Mesendoderm (in vitro differentiated cells): Measurements from ENCODE around the gene GLIS1.

Source experiments
- DNase-seq: peaks from one replicate; pipeline ENCODE4 v3.0.0; 2013
- H2AK5ac ChIP-seq: 2 replicates; pipeline ENCODE4 v1.6.1; 2013; ENCODE audit warnings: low read length, inconsistent platforms
- H2BK120ac ChIP-seq: 2 replicates; pipeline ENCODE4 v1.6.1; 2013; ENCODE audit warnings: low read depth, mild to moderate bottlenecking, low read length, moderate library complexity, mixed read lengths
- H2BK15ac ChIP-seq: replicated peaks from 2 replicates; pipeline ENCODE4 v1.6.1; 2013; ENCODE audit warnings: low read depth, mild to moderate bottlenecking, moderate library complexity
- H2BK5ac ChIP-seq: 2 replicates; pipeline ENCODE4 v1.6.1; 2013; ENCODE audit warnings: low read length, inconsistent platforms
- H3K18ac ChIP-seq: 2 replicates; pipeline ENCODE4 v1.6.1; 2013; ENCODE audit warnings: mild to moderate bottlenecking, low read length, mixed read lengths
- H3K23ac ChIP-seq: one replicate; pipeline ENCODE4 v1.6.1; 2013; ENCODE audit warnings: low read length
- H3K27ac ChIP-seq: 2 replicates; pipeline ENCODE4 v1.5.1; 2013; ENCODE audit warnings: low read depth, mild to moderate bottlenecking, inconsistent platforms, low read length, moderate library complexity
- H3K27me3 ChIP-seq: 2 replicates; pipeline ENCODE4 v1.6.1; 2013; ENCODE audit warnings: low read length, control low read depth, mild to moderate bottlenecking, inconsistent platforms; ENCODE audit not compliant: insufficient read depth, poor library complexity
- H3K36me3 ChIP-seq: 2 replicates; pipeline ENCODE4 v1.6.1; 2013; ENCODE audit warnings: low read length, inconsistent platforms; ENCODE audit not compliant: control insufficient read depth, insufficient read depth
- H3K4ac ChIP-seq: one replicate; pipeline ENCODE4 v1.6.1; 2013; ENCODE audit warnings: low read depth, mild to moderate bottlenecking, low read length, moderate library complexity
- H3K4me1 ChIP-seq: 2 replicates; pipeline ENCODE4 v1.6.1; 2013; ENCODE audit warnings: low read depth, low read length, inconsistent platforms; ENCODE audit not compliant: control insufficient read depth
- H3K4me2 ChIP-seq: 2 replicates; pipeline ENCODE4 v1.6.1; 2013; ENCODE audit warnings: low read length
- H3K4me3 ChIP-seq: 2 replicates; pipeline ENCODE4 v1.5.1; 2013; ENCODE audit warnings: mild to moderate bottlenecking, low read length
- H3K56ac ChIP-seq: one replicate; pipeline ENCODE4 v1.6.1; 2013; ENCODE audit warnings: low read length
- H3K79me1 ChIP-seq: 2 replicates; pipeline ENCODE4 v1.6.1; 2013; ENCODE audit warnings: low read length, inconsistent platforms
- H3K79me2 ChIP-seq: 2 replicates; pipeline ENCODE4 v1.6.1; 2013; ENCODE audit warnings: mild to moderate bottlenecking, low read length; ENCODE audit not compliant: control insufficient read depth, insufficient read depth
- H3K9ac ChIP-seq: 2 replicates; pipeline ENCODE4 v1.6.1; 2013; ENCODE audit warnings: low read length, inconsistent platforms
- H4K5ac ChIP-seq: one replicate; pipeline ENCODE4 v1.6.1; 2013; ENCODE audit warnings: low read length
- H4K8ac ChIP-seq: one replicate; pipeline ENCODE4 v1.6.1; 2013; ENCODE audit warnings: low read depth, mild to moderate bottlenecking, control low read depth, low read length, moderate library complexity
- WGBS: extraction: QIAGEN DNeasy Blood & Tissue Kit; methylation state at CpG from one replicate; pipeline ENCODE4 v1.1.7; 2013; ENCODE audit warnings: low lambda C conversion rate, missing lambda C conversion rate; ENCODE audit not compliant: insufficient coverage; ENCODE audit errors: extremely low coverage; 5-methylcytosine and 5-hydroxymethylcytosine counted together

The GLIS1 gene

DNA sequence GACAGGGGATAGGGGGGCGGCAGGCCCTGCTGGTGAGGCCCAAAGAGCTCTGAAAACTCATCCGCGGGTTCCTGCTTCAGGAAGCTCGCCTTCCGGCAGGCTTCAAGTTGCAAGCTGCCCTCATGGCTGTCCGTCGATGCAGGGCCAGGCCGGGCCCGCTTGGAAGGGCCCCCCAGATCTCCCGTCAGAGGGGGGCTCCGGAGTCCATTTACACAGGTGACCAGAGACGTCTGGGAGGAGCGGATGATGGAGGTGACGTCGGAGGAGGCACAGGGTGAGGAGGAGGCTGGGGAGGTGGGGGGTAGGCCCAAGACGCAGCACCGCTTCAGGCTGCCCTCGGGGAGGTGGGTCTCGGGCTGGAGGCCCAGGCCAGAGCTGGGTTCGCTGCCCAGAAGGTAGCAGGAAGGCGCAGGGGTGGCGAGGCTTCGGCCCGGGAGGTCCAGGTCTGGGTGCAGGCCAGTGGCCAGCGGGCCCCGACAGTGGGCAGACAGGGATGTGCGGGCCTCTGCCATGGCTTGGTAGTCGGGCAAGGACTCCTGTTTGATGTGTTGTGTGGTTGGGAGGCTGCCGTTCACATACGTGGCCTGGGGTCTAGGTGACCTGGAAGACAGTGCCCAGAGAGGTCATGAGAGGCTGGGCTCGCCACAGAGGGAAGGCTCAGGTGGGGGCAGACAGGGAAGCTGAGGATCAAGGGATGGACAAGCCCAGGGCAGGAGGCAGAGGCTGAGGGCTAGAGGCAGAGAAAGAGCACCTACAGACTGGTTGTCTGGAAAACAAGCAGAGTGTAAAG lies 144.4 kb downstream of the GLIS1 start:
- Histone ChIP-seq H3K23ac (no peak overlapping the region), H3K36me3 (no peaks in the 10 kb centered on the region), H3K79me2 (no peaks in the 10 kb centered on the region), H4K5ac (no peak overlapping the region), H2AK5ac (no peak overlapping the region), H3K4me2 (no peak overlapping the region), H2BK15ac (no peak overlapping the region), H3K9ac (no peak overlapping the region), H3K4me3 (no peak overlapping the region), H3K27ac (no peak overlapping the region), H2BK5ac (no peak overlapping the region), H3K79me1 (no peaks in the 10 kb centered on the region), H3K4ac (no peak overlapping the region), H3K27me3 (no peaks in the 10 kb centered on the region), H2BK120ac (no peak overlapping the region), H3K4me1 (no peaks in the 10 kb centered on the region), H3K18ac (no peak overlapping the region), H4K8ac (no peak overlapping the region), H3K56ac (no peak overlapping the region)
- DNase-seq: no peak
- WGBS: no CpG with 5 or more reads among the region's 31 CpGs

DNA sequence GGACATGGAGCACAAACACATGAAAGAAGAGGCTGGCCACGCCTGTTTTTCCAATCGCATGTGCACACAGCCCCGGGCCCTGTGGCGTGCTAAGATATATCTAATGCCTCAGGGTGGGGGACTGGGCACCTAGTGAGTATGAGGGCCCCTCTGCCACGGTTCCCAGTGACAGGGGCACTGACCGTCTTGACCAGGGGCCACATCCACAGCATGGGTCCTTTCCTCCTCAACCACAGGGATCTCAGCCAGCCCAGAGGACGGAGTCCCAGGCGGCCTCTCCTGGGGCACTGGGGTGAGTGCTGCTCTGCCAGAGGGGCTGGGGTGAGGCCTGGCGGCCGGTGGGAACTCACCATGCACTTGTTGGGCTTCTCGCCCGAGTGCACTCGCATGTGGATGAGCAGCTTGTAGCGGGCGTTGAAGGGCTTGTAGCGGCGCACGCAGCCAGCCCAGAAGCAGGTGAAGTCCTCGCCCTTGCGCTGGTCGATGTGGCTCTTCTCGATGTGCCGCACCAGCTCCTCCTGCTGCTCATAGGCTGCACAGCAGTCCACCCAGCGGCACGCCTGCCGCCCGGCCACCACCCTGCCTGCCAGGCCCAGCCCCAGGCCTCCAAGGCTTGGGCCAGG lies 145.1 kb downstream of the GLIS1 start:
- DNase-seq: peak; percentile 80
- Histone ChIP-seq H2BK120ac (no peak overlapping the region), H2BK15ac (no peak overlapping the region), H3K56ac (no peak overlapping the region), H3K36me3 (no peaks in the 10 kb centered on the region), H3K27me3 (no peaks in the 10 kb centered on the region), H3K4me2 (no peak overlapping the region), H3K4me1 (no peaks in the 10 kb centered on the region), H3K23ac (no peak overlapping the region), H3K18ac (no peak overlapping the region), H4K8ac (no peak overlapping the region), H3K4ac (no peak overlapping the region), H3K79me1 (no peaks in the 10 kb centered on the region), H2AK5ac (no peak overlapping the region), H3K4me3 (no peak overlapping the region), H3K79me2 (no peaks in the 10 kb centered on the region), H3K9ac (no peak overlapping the region), H4K5ac (no peak overlapping the region), H2BK5ac (no peak overlapping the region), H3K27ac (no peak overlapping the region)
- WGBS: no CpG with 5 or more reads among the region's 27 CpGs

DNA sequence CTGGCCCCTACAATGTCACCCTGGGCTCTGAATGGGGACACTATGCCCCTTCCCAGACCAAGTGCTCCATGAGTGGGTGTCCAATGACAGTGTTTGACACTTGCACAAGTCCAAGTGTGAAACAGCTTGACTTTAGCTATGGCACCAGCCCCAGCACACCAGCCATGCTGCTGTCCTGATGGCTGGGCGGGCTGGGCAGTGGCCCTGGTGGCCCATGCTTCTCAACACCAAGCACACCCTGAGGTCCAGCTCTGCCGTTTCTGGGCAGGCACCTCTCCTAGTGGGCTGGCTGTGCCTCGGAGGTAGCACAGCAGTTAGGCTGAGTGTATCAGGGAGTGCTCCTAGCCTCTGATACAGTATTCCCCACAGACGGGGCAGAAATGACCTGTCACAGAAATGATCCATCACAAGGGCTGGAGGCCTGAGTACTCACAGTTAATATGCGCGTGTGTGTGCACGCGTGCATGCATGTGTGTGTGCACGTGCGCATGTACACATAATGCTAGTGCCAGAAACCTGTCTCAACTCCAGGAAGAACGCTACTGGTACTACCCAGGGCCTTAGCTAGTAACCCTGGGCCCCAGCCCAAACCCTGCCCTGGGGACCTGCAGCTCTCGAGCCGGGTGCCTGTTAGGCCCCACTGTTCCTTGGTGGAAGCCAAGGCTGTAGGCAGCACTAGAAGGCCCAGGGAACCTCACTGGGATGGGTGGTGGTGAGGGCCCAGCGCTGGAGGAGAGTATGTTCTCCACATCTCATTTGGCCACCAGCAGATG lies 145.8 kb downstream of the GLIS1 start:
- Histone ChIP-seq H3K56ac (peak overlapping the region; percentile 15), H3K27me3 (no peaks in the 10 kb centered on the region), H3K4me3 (no peak overlapping the region), H4K8ac (no peak overlapping the region), H3K79me2 (no peaks in the 10 kb centered on the region), H3K4me2 (no peak overlapping the region), H3K4ac (no peak overlapping the region), H2BK15ac (no peak overlapping the region), H4K5ac (no peak overlapping the region), H3K27ac (no peak overlapping the region), H2BK120ac (no peak overlapping the region), H3K79me1 (no peaks in the 10 kb centered on the region), H3K36me3 (no peaks in the 10 kb centered on the region), H2AK5ac (no peak overlapping the region), H3K4me1 (no peaks in the 10 kb centered on the region), H3K9ac (no peak overlapping the region), H3K23ac (no peak overlapping the region), H2BK5ac (no peak overlapping the region), H3K18ac (no peak overlapping the region)
- no CpG with 5 or more reads among the region's 14 CpGs for whole genome bisulfite sequencing
- DNase-seq: no peak

- Histone ChIP-seq H3K36me3 (no peaks in the 10 kb centered on the region), H3K27me3 (no peaks in the 10 kb centered on the region), H2BK15ac (no peak overlapping the region), H2BK120ac (no peak overlapping the region), H3K4me3 (no peak overlapping the region), H2BK5ac (no peak overlapping the region), H3K27ac (no peak overlapping the region), H3K79me1 (no peaks in the 10 kb centered on the region), H3K4me2 (no peak overlapping the region), H2AK5ac (no peak overlapping the region), H4K8ac (no peak overlapping the region), H3K9ac (no peak overlapping the region), H4K5ac (no peak overlapping the region), H3K79me2 (no peaks in the 10 kb centered on the region), H3K56ac (no peak overlapping the region), H3K4ac (no peak overlapping the region), H3K18ac (no peak overlapping the region), H3K23ac (no peak overlapping the region), H3K4me1 (no peaks in the 10 kb centered on the region)
- no CpG with 5 or more reads among the region's 6 CpGs for WGBS
- peak; percentile 62 for DNase-seq
Measured at GRCh38 chr1:53592521-53592982, 146.4 kb downstream of the GLIS1 start.

GRCh38 chr1:53591924-53592323 lies 147.0 kb downstream of the GLIS1 start:
- H3K4me3 ChIP-seq: no peak overlapping the region
- H3K18ac ChIP-seq: no peak overlapping the region
- H4K8ac ChIP-seq: no peak overlapping the region
- no peaks in the 10 kb centered on the region for H3K36me3 ChIP-seq
- H3K4me2 ChIP-seq: no peak overlapping the region
- H2BK120ac ChIP-seq: no peak overlapping the region
- no CpG with 5 or more reads among the region's 4 CpGs for WGBS
- no peak overlapping the region for H3K27ac ChIP-seq
- no peak overlapping the region for H2BK5ac ChIP-seq
- no peak overlapping the region for H3K23ac ChIP-seq
- no peak overlapping the region for H3K4ac ChIP-seq
- DNase-seq: no peak
- H2AK5ac ChIP-seq: no peak overlapping the region
- no peaks in the 10 kb centered on the region for H3K79me1 ChIP-seq
- H3K27me3 ChIP-seq: no peaks in the 10 kb centered on the region
- H2BK15ac ChIP-seq: no peak overlapping the region
- no peak overlapping the region for H3K9ac ChIP-seq
- H3K79me2 ChIP-seq: no peaks in the 10 kb centered on the region
- H4K5ac ChIP-seq: no peak overlapping the region
- H3K56ac ChIP-seq: no peak overlapping the region
- no peaks in the 10 kb centered on the region for H3K4me1 ChIP-seq
